Mesenchymal stem cell (in vitro differentiated cells and primary cell): Measurements from ENCODE around the gene DNAH2.

Experiments used
- DNase-seq: peaks from one replicate; pipeline ENCODE4 v3.0.0-alpha.2; 2013
- H2AFZ ChIP-seq: one replicate; pipeline ENCODE4 v1.6.1; 2013; ENCODE audit warnings: low read depth, mild to moderate bottlenecking, control low read depth, inconsistent platforms, low read length, moderate library complexity
- H2AK5ac ChIP-seq: 2 replicates; pipeline ENCODE4 v1.6.1; 2013; ENCODE audit warnings: low read length, moderate library complexity, mild to moderate bottlenecking, inconsistent platforms; ENCODE audit not compliant: severe bottlenecking
- H2BK120ac ChIP-seq: one replicate; pipeline ENCODE4 v1.6.1; 2013; ENCODE audit warnings: low read depth, mild to moderate bottlenecking, inconsistent platforms, low read length, moderate library complexity
- H2BK12ac ChIP-seq, 2 experiments: one replicate each; pipeline ENCODE4 v1.6.1; 2013; ENCODE audit warnings: inconsistent platforms in 2 of 2, low read length in 2 of 2, mild to moderate bottlenecking in 2 of 2, moderate library complexity in 2 of 2, control low read depth in 1 of 2
- H2BK15ac ChIP-seq: one replicate; pipeline ENCODE4 v1.6.1; 2013; ENCODE audit warnings: mild to moderate bottlenecking, low read depth, inconsistent platforms; ENCODE audit not compliant: poor library complexity, severe bottlenecking
- H2BK5ac ChIP-seq: 2 replicates; pipeline ENCODE4 v1.6.1; 2013; ENCODE audit warnings: low read depth, mild to moderate bottlenecking, low read length, control low read depth, inconsistent platforms; ENCODE audit not compliant: poor library complexity, severe bottlenecking
- H3K14ac ChIP-seq, 2 experiments: one replicate each; pipeline ENCODE4 v1.6.1; 2013; ENCODE audit warnings: inconsistent platforms in 2 of 2, low read length in 2 of 2, control low read depth in 1 of 2, mild to moderate bottlenecking in 1 of 2, moderate library complexity in 1 of 2
- H3K18ac ChIP-seq, 2 experiments: one replicate each; pipeline ENCODE4 v1.6.1; 2013; ENCODE audit warnings: inconsistent platforms in 2 of 2, low read length in 2 of 2, control low read depth in 1 of 2, low read depth in 1 of 2, mild to moderate bottlenecking in 1 of 2
- H3K23ac ChIP-seq, 2 experiments: one replicate each; pipeline ENCODE4 v1.6.1; 2013; ENCODE audit warnings: inconsistent platforms in 2 of 2, low read length in 2 of 2, mild to moderate bottlenecking in 2 of 2, moderate library complexity in 2 of 2, control low read depth in 1 of 2
- H3K27ac ChIP-seq: 2 replicates; pipeline ENCODE4 v1.5.1; 2013; ENCODE audit warnings: mild to moderate bottlenecking, moderate library complexity, low read length, control low read depth, inconsistent platforms; ENCODE audit not compliant: poor library complexity, severe bottlenecking
- H3K27me3 ChIP-seq, 2 experiments: 2 replicates each; pipeline versions ENCODE4 v1.6.1 to v1.7.0; 2013; ENCODE audit warnings: low read length in 2 of 2, mild to moderate bottlenecking in 2 of 2, moderate library complexity in 2 of 2, control low read depth in 1 of 2, inconsistent platforms in 1 of 2; ENCODE audit not compliant: control insufficient read depth in 1 of 2, insufficient read depth in 1 of 2
- H3K36me3 ChIP-seq, 2 experiments: 2 replicates each; pipeline versions ENCODE4 v1.6.1 to v1.7.0; 2013; ENCODE audit warnings: low read length in 2 of 2, control low read depth in 1 of 2, inconsistent platforms in 1 of 2, low read depth in 1 of 2, mild to moderate bottlenecking in 1 of 2; ENCODE audit not compliant: insufficient read depth in 2 of 2, control insufficient read depth in 1 of 2
- H3K4ac ChIP-seq, 2 experiments: one replicate each; pipeline ENCODE4 v1.6.1; 2013; ENCODE audit warnings: inconsistent platforms in 2 of 2, low read length in 2 of 2, mild to moderate bottlenecking in 2 of 2, moderate library complexity in 2 of 2, control low read depth in 1 of 2, low read depth in 1 of 2
- H3K4me1 ChIP-seq: 2 replicates; pipeline ENCODE4 v1.6.1; 2013; ENCODE audit warnings: low read depth, low read length, control low read depth; ENCODE audit not compliant: control insufficient read depth, insufficient read depth
- H3K4me2 ChIP-seq: 2 replicates; pipeline ENCODE4 v1.6.1; 2013; ENCODE audit warnings: low read length, mild to moderate bottlenecking, inconsistent platforms; ENCODE audit not compliant: poor library complexity, severe bottlenecking
- H3K4me3 ChIP-seq, 2 experiments: 2 replicates each; pipeline versions ENCODE4 v1.5.1 to v1.7.0; 2013; ENCODE audit warnings: low read length in 2 of 2, mild to moderate bottlenecking in 2 of 2, control low read depth in 1 of 2, low read depth in 1 of 2; ENCODE audit not compliant: insufficient read depth in 1 of 2
- H3K79me1 ChIP-seq: replicated peaks from 2 replicates; pipeline ENCODE4 v1.6.1; 2013; ENCODE audit warnings: mild to moderate bottlenecking, control low read depth, low read length, inconsistent platforms; ENCODE audit not compliant: poor library complexity, severe bottlenecking
- H3K9ac ChIP-seq: 2 replicates; pipeline ENCODE4 v1.7.0; 2013; ENCODE audit warnings: mild to moderate bottlenecking, low read length, moderate library complexity
- H3K9me3 ChIP-seq: 2 replicates; pipeline ENCODE4 v1.7.0; 2013; ENCODE audit warnings: mild to moderate bottlenecking, low read length; ENCODE audit not compliant: control insufficient read depth
- H4K8ac ChIP-seq: one replicate; pipeline ENCODE4 v1.6.1; 2013; ENCODE audit warnings: inconsistent platforms, mild to moderate bottlenecking, low read length, moderate library complexity
- H4K91ac ChIP-seq: one replicate; pipeline ENCODE4 v1.6.1; 2013; ENCODE audit warnings: mild to moderate bottlenecking, low read length, inconsistent platforms
- whole genome bisulfite sequencing: methylation state at CpG from one replicate; pipeline ENCODE4 v1.1.7; 2013; ENCODE audit warnings: mixed read lengths; 5-methylcytosine and 5-hydroxymethylcytosine counted together

Gene DNAH2

DNA sequence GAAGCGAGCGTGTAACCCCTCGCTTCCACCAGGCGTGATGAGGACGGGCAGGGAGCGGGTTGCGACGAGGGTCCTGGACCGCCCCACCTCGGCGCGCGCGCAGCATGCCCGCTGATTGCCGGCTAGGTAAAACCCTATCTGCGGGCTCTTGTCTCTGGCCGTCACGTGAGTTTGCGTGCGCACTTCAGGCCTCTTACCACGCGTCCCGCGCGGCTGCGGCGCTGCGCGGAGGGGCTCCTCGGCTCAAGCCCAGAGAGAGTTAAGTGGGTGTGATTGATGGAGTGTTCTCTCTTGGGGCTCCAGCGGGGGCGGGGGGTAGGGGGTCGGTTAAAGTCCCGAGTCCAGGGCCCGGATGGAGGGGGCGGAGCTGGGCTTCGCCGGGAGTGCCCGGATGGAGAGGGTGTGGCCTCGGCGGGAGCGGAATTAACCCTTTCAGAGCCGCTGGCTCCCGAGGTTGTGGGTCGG is 124.4 kb downstream of the DNAH2 start:
- Histone ChIP-seq H2AFZ (no peak overlapping the region), H3K9me3 (no peaks in the 10 kb centered on the region), H4K8ac (peak overlapping the region; percentile 76), H4K91ac (peak overlapping the region; percentile 96), H3K23ac (no peak overlapping the region), H3K79me1 (peaks cover 20% of the 10 kb centered on the region), H3K4me3 (peak overlapping the region; percentile 69 to 94), H2BK5ac (peak overlapping the region; percentile 54), H2BK120ac (peak overlapping the region; percentile 66), H2BK12ac (peak overlapping the region; percentile 45 to 77), H3K27me3 (no peaks in the 10 kb centered on the region), H3K14ac (peak overlapping the region in 1 of 2 experiments; percentile 76), H2BK15ac (peak overlapping the region; percentile 60), H3K36me3 (peaks cover 20 to 24% of the 10 kb centered on the region in 2 experiments), H3K9ac (peak overlapping the region; percentile 98), H3K4ac (peak overlapping the region; percentile 93 to 97), H3K18ac (peak overlapping the region; percentile 94 to 98), H3K27ac (peak overlapping the region; percentile 98), H3K4me2 (peak overlapping the region; percentile 88), H3K4me1 (peaks cover 31% of the 10 kb centered on the region), H2AK5ac (no peak overlapping the region)
- DNase-seq: peak; percentile 94
- WGBS: under 1% methylated on average over 46 of the region's 46 CpGs

DNA sequence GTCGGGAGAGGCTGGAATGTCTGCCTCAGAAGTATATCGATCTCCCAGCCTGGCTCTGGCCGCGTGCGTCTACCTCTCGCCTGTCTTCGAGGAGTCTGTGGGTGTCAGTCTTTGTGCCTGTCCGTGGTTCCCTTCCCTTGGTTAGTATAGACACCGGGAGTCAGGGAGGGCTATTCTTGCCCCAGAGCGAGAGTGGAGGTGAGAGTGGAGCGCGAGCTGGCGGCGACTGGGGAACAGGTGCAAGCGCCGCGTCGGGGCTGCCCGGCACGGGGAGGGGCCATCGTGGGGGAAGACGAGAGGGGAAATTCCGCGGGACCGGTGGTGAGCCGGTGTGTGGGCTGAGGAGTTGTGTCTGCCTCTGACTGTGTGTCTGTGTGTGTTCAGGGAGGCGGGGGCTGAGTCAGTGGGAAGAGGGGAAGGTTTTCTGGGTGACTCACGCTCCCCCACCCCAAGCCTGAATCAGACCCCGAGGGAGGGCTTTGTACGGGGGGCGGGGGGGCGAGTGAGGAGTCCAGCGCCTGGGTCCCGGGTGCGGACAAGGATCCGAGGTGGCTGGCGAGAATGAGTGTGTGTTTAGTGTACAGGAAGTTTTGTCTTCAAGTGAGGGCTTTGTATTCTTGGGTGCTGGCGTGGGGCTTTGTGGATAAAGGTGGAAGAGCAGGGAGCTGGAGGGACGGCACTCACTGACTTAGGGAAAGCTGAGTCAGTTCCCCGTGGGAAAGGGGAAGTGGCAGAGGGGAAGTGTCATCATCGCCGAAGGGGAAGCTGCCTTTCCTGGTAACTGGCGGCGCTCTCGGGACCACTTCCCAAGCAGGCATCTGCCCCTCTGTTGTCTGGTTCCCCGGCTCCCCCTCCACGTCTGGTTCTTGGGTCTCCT is 125.1 kb downstream of the DNAH2 start:
- Histone ChIP-seq H2BK15ac (peak overlapping the region; percentile 97), H3K27ac (peak overlapping the region; percentile 98), H2AK5ac (peak overlapping the region; percentile 62), H3K9ac (peak overlapping the region; percentile 98), H3K27me3 (no peaks in the 10 kb centered on the region), H3K36me3 (peaks cover 24 to 31% of the 10 kb centered on the region in 2 experiments), H4K91ac (peak overlapping the region; percentile 98), H2AFZ (no peak overlapping the region), H2BK12ac (peak overlapping the region; percentile 91 to 92), H2BK120ac (peak overlapping the region; percentile 91), H2BK5ac (peak overlapping the region; percentile 54), H3K4me1 (peaks cover 30% of the 10 kb centered on the region), H3K14ac (peak overlapping the region in 1 of 2 experiments; percentile 96), H3K23ac (peak overlapping the region; percentile 20 to 54), H3K9me3 (no peaks in the 10 kb centered on the region), H3K4me2 (peak overlapping the region; percentile 88), H3K4ac (peak overlapping the region; percentile 92 to 93), H3K79me1 (peaks cover 23% of the 10 kb centered on the region), H3K18ac (peak overlapping the region; percentile 72 to 98), H3K4me3 (peak overlapping the region; percentile 69 to 94), H4K8ac (peak overlapping the region; percentile 47)
- peak; percentile 98 for DNase-seq
- WGBS: 1% methylated on average over 47 of the region's 47 CpGs

DNA sequence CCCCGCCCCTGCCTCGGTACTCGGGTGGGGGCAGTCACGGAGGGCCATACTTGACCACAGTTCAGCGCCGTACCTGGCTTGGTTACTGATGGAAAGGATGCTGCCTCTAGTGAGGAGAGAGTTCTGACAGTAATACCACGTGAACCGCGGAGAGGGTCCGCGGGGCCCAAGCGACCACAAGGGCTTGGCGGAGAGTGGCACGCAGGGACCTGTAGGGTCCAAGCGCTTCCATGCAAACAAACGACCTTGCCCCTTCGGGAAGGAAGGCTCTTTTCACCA is 125.7 kb downstream of the DNAH2 start:
- Histone ChIP-seq H3K14ac (peak overlapping the region; percentile 76 to 93), H3K27me3 (no peaks in the 10 kb centered on the region), H2BK15ac (peak overlapping the region; percentile 97), H3K18ac (peak overlapping the region; percentile 72 to 97), H2AFZ (no peak overlapping the region), H3K4me3 (peak overlapping the region; percentile 69 to 94), H2BK5ac (peak overlapping the region; percentile 54), H4K8ac (peak overlapping the region; percentile 47), H3K9ac (peak overlapping the region; percentile 98), H3K79me1 (peaks cover 25% of the 10 kb centered on the region), H2BK120ac (peak overlapping the region; percentile 91), H4K91ac (peak overlapping the region; percentile 98), H2AK5ac (no peak overlapping the region), H3K4ac (peak overlapping the region; percentile 92 to 93), H3K4me1 (peaks cover 30% of the 10 kb centered on the region), H3K23ac (peak overlapping the region in 1 of 2 experiments; percentile 20), H3K36me3 (peaks cover 26 to 37% of the 10 kb centered on the region in 2 experiments), H3K9me3 (no peaks in the 10 kb centered on the region), H3K27ac (peak overlapping the region; percentile 98), H3K4me2 (peak overlapping the region; percentile 88), H2BK12ac (peak overlapping the region; percentile 91 to 92)
- WGBS: under 1% methylated on average over 17 of the region's 17 CpGs
- DNase-seq: no peak
